Activated CD4-positive, alpha-beta T cell treated with anti-CD3 and anti-CD28 coated beads, Interleukin-2, amount 50 U/mL, for 48 hours (primary cell): ENCODE data around the gene CEACAM19.

Experiments used
- DNase-seq, 2 experiments: peaks; one replicate each; pipeline ENCODE4 v3.0.0-alpha.2; 2020

CEACAM19 gene

DNA sequence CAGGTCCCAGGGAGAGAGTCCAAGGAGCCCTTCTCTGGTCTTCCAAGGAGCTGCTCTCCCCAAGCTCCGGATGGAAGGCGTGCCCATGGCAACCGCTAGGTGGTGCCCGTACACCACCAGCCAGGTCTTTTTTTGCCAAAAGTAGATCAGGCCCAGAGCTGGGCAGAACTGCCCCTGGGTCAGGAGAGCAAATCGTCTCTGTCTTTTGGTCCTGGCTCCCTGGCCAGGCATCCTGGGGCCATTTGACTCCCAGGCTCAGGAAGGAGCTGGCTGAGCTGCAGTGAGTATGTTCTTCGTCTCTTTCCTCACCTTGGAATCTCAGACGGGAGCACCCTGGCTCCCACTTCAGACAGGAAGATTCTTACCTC lies 52.7 kb downstream of the CEACAM19 start:
- DNase-seq: peak; percentile 81 to 85

- no peak for DNase-seq
Measured at GRCh38 chr19:44725251-44725650, 54.0 kb downstream of the CEACAM19 start.

DNA sequence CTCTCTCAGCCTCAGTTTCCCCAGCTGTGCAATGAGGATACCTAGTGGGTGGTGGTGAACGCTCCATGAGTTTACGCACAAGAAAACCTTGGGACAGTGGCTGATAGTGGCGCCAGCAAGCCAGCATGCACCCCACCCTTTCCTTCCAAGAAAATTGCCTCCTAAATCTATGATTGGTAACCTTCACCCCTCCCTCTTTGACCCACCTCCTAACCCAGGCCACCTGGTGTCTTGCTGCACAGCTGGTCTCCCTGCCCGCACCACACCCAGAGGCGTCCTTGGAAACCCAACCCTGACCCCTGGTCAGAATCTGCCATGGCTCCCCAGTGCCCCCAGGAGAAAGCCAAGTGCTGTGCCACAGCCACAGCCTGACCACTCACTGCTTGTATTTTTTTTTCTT lies 54.4 kb downstream of the CEACAM19 start:
- DNase-seq: no peak

GRCh38 chr19:44726465-44726864 lies 55.2 kb downstream of the CEACAM19 start:
- no peak for DNase-seq

GRCh38 chr19:44728178-44728577 lies 56.9 kb downstream of the CEACAM19 start:
- no peak for DNase-seq

DNA sequence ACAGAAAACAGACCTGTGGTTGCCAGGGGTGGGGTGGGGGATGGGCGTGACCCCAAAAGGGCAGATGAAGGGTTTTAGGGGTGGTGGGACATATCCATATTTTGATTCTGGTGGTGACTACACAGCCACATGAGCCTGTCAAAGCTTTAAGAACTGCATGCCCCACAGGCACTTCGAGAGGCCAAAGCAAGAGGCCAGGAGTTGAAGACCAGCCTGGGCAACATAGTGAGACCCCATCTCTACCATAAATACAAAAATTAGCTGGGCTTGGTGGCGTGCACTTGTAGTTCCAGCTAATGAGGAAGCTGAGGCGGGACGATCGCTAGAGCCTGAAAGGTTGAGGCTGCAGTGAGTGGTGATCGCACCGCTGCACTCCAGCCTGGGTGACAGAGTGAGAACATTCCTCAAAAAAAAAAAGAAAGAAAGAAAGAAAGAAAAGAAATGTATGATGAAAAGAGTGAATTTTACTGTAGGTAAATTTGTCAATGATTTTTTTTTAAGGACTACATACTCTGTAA lies 58.3 kb downstream of the CEACAM19 start:
- no peak for DNase-seq

GRCh38 chr19:44731081-44731480 lies 59.8 kb downstream of the CEACAM19 start:
- no peak for DNase-seq

DNA sequence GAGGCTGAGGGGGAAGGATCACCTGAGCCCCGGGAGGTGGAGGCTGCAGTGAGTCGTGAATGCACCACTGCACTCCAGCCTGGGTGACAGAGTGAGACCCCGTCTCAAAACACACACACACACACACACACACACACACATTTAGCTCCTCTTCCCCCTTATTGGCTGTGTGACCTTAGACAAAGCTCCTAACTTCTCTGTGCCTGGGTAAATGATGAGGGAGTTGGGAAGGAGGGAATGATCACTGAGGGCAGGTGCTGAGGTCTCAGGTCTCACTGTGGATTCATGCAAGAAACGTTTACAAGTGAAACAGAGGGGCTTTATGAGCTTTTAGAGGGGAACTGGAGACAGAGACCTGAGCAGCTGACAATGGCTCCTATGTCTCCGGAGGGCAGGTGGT lies 60.3 kb downstream of the CEACAM19 start:
- DNase-seq: no peak

GRCh38 chr19:44732235-44733014 lies 61.1 kb downstream of the CEACAM19 start:
- DNase-seq: no peak
